GM21447 (cell line): ENCODE data around the gene PTOV1.

Source experiments
- ATAC-seq: cut with Tn5 transposase; IDR thresholded peaks from one replicate; pipeline ENCODE4 v1.9.1; 2021; ENCODE audit not compliant: unreplicated experiment

PTOV1 gene

GRCh38 chr19:49843265-49843664, 7.7 kb upstream of the PTOV1 start:
- ATAC-seq, result no peak

- no peak for ATAC-seq
These were observed 6.5 kb upstream of the PTOV1 start for GRCh38 chr19:49844138-49845095.

GRCh38 chr19:49845414-49845813, 5.5 kb upstream of the PTOV1 start:
- no peak for ATAC-seq

- no peak for ATAC-seq
These were observed 4.6 kb upstream of the PTOV1 start for GRCh38 chr19:49846408-49846807.

- ATAC-seq, result no peak
These were observed 2.9 kb upstream of the PTOV1 start for GRCh38 chr19:49847731-49848696.

- no peak for ATAC-seq
These were observed 2.0 kb upstream of the PTOV1 start for GRCh38 chr19:49848938-49849337.

GRCh38 chr19:49849433-49850220, 1.3 kb upstream of the PTOV1 start:
- no peak for ATAC-seq

- no peak for ATAC-seq
These were observed 805 bp upstream of the PTOV1 start for GRCh38 chr19:49850221-49850486.

- ATAC-seq, result no peak
These were observed 699 bp downstream of the PTOV1 start for GRCh38 chr19:49851456-49852259.

GRCh38 chr19:49852631-49853126, 1.7 kb downstream of the PTOV1 start:
- ATAC-seq, result no peak

- ATAC-seq, result no peak
These were observed 3.0 kb downstream of the PTOV1 start for GRCh38 chr19:49853852-49854377.

- no peak for ATAC-seq
These were observed 3.7 kb downstream of the PTOV1 start for GRCh38 chr19:49854378-49855263.

- no peak for ATAC-seq
These were observed 4.3 kb downstream of the PTOV1 start for GRCh38 chr19:49855277-49855675.

GRCh38 chr19:49855676-49856573, 5.0 kb downstream of the PTOV1 start:
- no peak for ATAC-seq

- no peak for ATAC-seq
These were observed 5.6 kb downstream of the PTOV1 start for GRCh38 chr19:49856574-49857021.

- ATAC-seq, result no peak
These were observed 6.3 kb downstream of the PTOV1 start for GRCh38 chr19:49857061-49857837.

- ATAC-seq, result no peak
These were observed 6.8 kb downstream of the PTOV1 start for GRCh38 chr19:49857838-49858087.
